Smooth muscle cell (in vitro differentiated cells): ENCODE measurements around the gene TTYH1. TPM values are rescaled to one million over a fixed set of nuclear protein-coding genes. Genes with fewer than 3 reads are reported as not detected.

ENCODE experiments used
- DNase-seq: peaks from one replicate; lab custom pipeline; 2025; ENCODE audit not compliant: unreplicated experiment; lab: John Stamatoyannopoulos, UW
- H2AFZ ChIP-seq: fragments of 200-600 bp; sonication (generic); 2 replicates; pipeline ENCODE4 v1.6.0; 2016; ENCODE audit warnings: antibody characterized with exemption, low read depth, mild to moderate bottlenecking
- H3F3A ChIP-seq: fragments of 200-600 bp; sonication (generic); 2 replicates; pipeline ENCODE4 v1.6.0; 2017; ENCODE audit warnings: antibody characterized with exemption, low read depth
- H3K27ac ChIP-seq: fragments of 200-600 bp; sonication (generic); 2 replicates; pipeline ENCODE4 v1.5.1; 2016; ENCODE audit warnings: low read depth, mild to moderate bottlenecking
- H3K27me3 ChIP-seq: fragments of 200-600 bp; sonication (generic); 2 replicates; pipeline ENCODE4 v1.6.1; 2016; ENCODE audit warnings: low read depth, mild to moderate bottlenecking
- H3K36me3 ChIP-seq: fragments of 200-600 bp; sonication (generic); 2 replicates; pipeline ENCODE4 v1.5.1; 2016; ENCODE audit warnings: low read depth
- H3K4me1 ChIP-seq: fragments of 200-600 bp; sonication (generic); 2 replicates; pipeline ENCODE4 v1.5.1; 2016; ENCODE audit warnings: low read depth
- H3K4me2 ChIP-seq: fragments of 200-600 bp; sonication (generic); 2 replicates; pipeline ENCODE4 v1.6.0; 2016; ENCODE audit warnings: mild to moderate bottlenecking
- H3K4me3 ChIP-seq: fragments of 200-600 bp; sonication (generic); 2 replicates; pipeline ENCODE4 v1.5.1; 2016; ENCODE audit warnings: mild to moderate bottlenecking
- H3K79me2 ChIP-seq: fragments of 200-600 bp; sonication (generic); 2 replicates; pipeline ENCODE4 v1.6.0; 2016; ENCODE audit warnings: low read depth, mild to moderate bottlenecking
- H3K9ac ChIP-seq: fragments of 200-600 bp; sonication (generic); 2 replicates; pipeline ENCODE4 v1.6.0; 2016; ENCODE audit warnings: low read depth
- H3K9me3 ChIP-seq: fragments of 200-600 bp; sonication (generic); replicated peaks from 2 replicates; pipeline ENCODE4 v1.5.1; 2016; ENCODE audit warnings: low read depth
- H4K20me1 ChIP-seq: fragments of 200-600 bp; sonication (generic); 2 replicates; pipeline ENCODE4 v1.6.0; 2016; ENCODE audit warnings: low read depth
- CTCF ChIP-seq: fragments of 200-600 bp; sonication (generic); IDR thresholded peaks from 2 replicates; pipeline ENCODE4 v1.5.1; 2017; ENCODE audit warnings: borderline replicate concordance, mild to moderate bottlenecking, antibody characterized with exemption; ENCODE audit not compliant: insufficient read depth, poor library complexity, severe bottlenecking
- WGBS: methylation state at CpG from one replicate; pipeline ENCODE4 v1.1.7; 2016; ENCODE audit warnings: low lambda C conversion rate; 5-methylcytosine and 5-hydroxymethylcytosine counted together
- polyA plus RNA-seq: library from polyadenylated mRNA; unstranded; fragments of >200 nt; fragmentation: Nextera tagmentation; extraction: Ambion mirVana; gene quantifications from 2 replicates; pipeline ENCODE4 v1.2.1, GENCODE V29; 2016
- total RNA-seq: library from RNA; depleted of rRNA; stranded (reverse); fragments of >200 nt; gene quantifications from 2 replicates; pipeline ENCODE4 v1.2.3, GENCODE V29; 2014

TTYH1 gene
- total and polyA plus RNA-seq, 2 experiments from 2014 or later: 0.40 to 0.65 TPM

DNA sequence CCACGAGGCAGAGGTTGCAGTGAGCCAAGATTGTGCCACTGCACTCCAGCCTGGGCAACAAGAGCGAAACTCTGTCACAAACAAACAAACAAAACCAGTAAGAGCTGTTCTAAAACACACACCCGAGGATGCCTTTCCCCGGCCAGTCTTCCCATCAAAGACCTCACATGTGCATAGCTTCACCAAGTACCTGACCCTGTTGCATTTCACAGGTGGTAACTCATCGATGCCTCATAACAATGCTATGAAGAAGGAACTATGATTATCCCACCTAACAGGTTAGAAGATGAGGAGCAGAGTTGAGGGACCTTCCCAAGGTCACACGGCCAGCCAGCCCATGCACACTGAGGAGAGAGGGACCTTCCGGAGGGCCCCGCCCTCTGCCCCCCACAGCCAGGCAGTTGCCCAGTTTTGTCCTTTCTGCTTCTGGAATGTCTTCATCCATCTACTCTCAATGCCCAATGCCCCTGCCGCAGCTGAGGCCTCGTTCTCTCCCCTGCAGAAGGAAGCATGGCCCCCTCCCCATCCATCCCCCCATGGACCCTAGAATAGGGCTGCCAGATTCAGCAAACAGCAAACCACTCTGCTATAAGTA lies 17.0 kb downstream of the TTYH1 start:
- H3K4me2 ChIP-seq: no peak overlapping the region
- H3K9me3 ChIP-seq: no peaks in the 10 kb centered on the region
- no peak overlapping the region for H3K4me3 ChIP-seq
- DNase-seq: no peak
- peaks cover 25% of the 10 kb centered on the region for H3K4me1 ChIP-seq
- no peaks in the 10 kb centered on the region for H3F3A ChIP-seq
- no peaks in the 10 kb centered on the region for H3K79me2 ChIP-seq
- TF ChIP-seq CTCF: no peak
- no peaks in the 10 kb centered on the region for H3K27me3 ChIP-seq
- no peaks in the 10 kb centered on the region for H3K36me3 ChIP-seq
- peak overlapping the region; percentile 24 for H3K27ac ChIP-seq
- H4K20me1 ChIP-seq: peaks cover 25% of the 10 kb centered on the region
- WGBS: 83% methylated on average over 10 of the region's 10 CpGs
- no peak overlapping the region for H3K9ac ChIP-seq
- no peak overlapping the region for H2AFZ ChIP-seq

DNA sequence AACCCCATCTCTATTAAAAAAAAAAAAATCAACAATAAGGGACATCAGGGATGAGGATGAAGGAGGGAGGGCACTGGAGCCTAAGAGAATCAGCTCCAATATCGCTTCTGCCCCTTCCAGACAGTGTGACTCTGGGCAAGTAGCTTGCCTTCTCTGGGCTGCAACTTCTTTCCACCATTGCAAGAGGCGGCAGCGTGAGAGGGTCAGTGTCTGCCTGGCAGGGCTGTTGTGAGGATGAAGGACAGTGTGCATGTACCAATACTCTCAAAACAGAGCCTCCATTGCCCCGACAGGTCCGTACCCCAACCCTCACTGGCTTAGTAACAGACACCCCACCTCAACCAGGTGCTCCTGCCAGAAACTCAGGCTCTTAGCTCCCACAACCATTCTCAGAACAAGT lies 18.4 kb downstream of the TTYH1 start:
- DNase-seq: no peak
- no peak overlapping the region for H3K9ac ChIP-seq
- 95% methylated on average over 5 of the region's 5 CpGs for WGBS

GRCh38 chr19:54434112-54434872 lies 19.0 kb downstream of the TTYH1 start:
- H3K9me3 ChIP-seq: no peaks in the 10 kb centered on the region
- no peaks in the 10 kb centered on the region for H3K79me2 ChIP-seq
- no peak overlapping the region for H2AFZ ChIP-seq
- no peak overlapping the region for H3K4me2 ChIP-seq
- DNase-seq: no peak
- WGBS: 91% methylated on average over 23 of the region's 23 CpGs
- no peak overlapping the region for H3K9ac ChIP-seq
- peaks cover 43% of the 10 kb centered on the region for H4K20me1 ChIP-seq
- no peak overlapping the region for H3K4me3 ChIP-seq
- H3K27ac ChIP-seq: no peak overlapping the region
- H3K4me1 ChIP-seq: peaks cover 22% of the 10 kb centered on the region
- H3K27me3 ChIP-seq: no peaks in the 10 kb centered on the region
- H3K36me3 ChIP-seq: no peaks in the 10 kb centered on the region
- no peaks in the 10 kb centered on the region for H3F3A ChIP-seq
- TF ChIP-seq CTCF: no peak

More for the DNA sequence above, 18.4 kb downstream of the TTYH1 start:
- no peak overlapping the region for H3K27ac ChIP-seq
- no peak overlapping the region for H3K4me2 ChIP-seq
- H3F3A ChIP-seq: no peaks in the 10 kb centered on the region
- TF ChIP-seq CTCF: no peak
- H3K79me2 ChIP-seq: no peaks in the 10 kb centered on the region
- no peak overlapping the region for H3K4me3 ChIP-seq
- H3K4me1 ChIP-seq: peaks cover 25% of the 10 kb centered on the region
- no peaks in the 10 kb centered on the region for H3K36me3 ChIP-seq
- no peaks in the 10 kb centered on the region for H3K27me3 ChIP-seq
- H2AFZ ChIP-seq: no peak overlapping the region
- H4K20me1 ChIP-seq: peaks cover 37% of the 10 kb centered on the region
- no peaks in the 10 kb centered on the region for H3K9me3 ChIP-seq

DNA sequence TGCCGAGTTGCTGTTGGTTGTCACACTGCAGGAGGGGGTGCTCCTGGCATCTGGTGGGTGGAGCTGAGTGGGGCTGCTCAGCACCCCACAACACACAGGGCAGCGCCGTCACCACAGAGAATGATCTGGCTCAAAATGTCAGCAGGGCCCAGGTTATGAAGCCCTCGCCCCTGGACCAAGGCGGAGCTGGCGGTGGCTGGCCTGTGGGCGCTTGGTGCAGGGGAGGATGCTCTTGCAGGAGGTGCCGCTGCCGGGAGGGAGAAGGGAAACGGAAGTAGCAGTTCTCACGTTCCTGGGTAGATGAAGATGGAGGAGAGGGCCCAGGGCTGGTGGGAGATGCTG lies 19.6 kb downstream of the TTYH1 start:
- H3K36me3 ChIP-seq: no peaks in the 10 kb centered on the region
- H2AFZ ChIP-seq: no peak overlapping the region
- no peak overlapping the region for H3K27ac ChIP-seq
- H3F3A ChIP-seq: no peaks in the 10 kb centered on the region
- H3K4me1 ChIP-seq: peaks cover 18% of the 10 kb centered on the region
- WGBS: 93% methylated on average over 11 of the region's 11 CpGs
- no peak overlapping the region for H3K4me2 ChIP-seq
- H3K79me2 ChIP-seq: no peaks in the 10 kb centered on the region
- no peak for TF ChIP-seq CTCF
- no peak overlapping the region for H3K9ac ChIP-seq
- no peaks in the 10 kb centered on the region for H3K9me3 ChIP-seq
- DNase-seq: no peak
- no peaks in the 10 kb centered on the region for H3K27me3 ChIP-seq
- peaks cover 47% of the 10 kb centered on the region for H4K20me1 ChIP-seq
- H3K4me3 ChIP-seq: no peak overlapping the region
